GM19372 (cell line): Measurements from ENCODE around the gene RNF112.

ENCODE experiments used
- ATAC-seq: cut with Tn5 transposase; IDR thresholded peaks from one replicate; pipeline ENCODE4 v1.9.1; 2021; ENCODE audit warnings: mild to moderate bottlenecking, low read depth, moderate library complexity; ENCODE audit not compliant: unreplicated experiment

RNF112 gene

GRCh38 chr17:19410875-19411620 lies at the start of gene RNF112:
RNF112 (plus strand) TSS chr17:19411232; CDS start chr17:19411409, 177 bp downstream.
- ATAC-seq, result no peak

- no peak for ATAC-seq
Measured at GRCh38 chr17:19361326-19361725, 49.7 kb upstream of the RNF112 start.

- ATAC-seq, result no peak
Measured at GRCh38 chr17:19361944-19362276, 49.1 kb upstream of the RNF112 start.

GRCh38 chr17:19362277-19363113 lies 48.5 kb upstream of the RNF112 start, which contains the start of gene B9D1:
B9D1 (minus strand) TSS chr17:19362723; CDS start chr17:19362569, 154 bp downstream.
- ATAC-seq, result peak; percentile 91

GRCh38 chr17:19363114-19363438 lies 48.0 kb upstream of the RNF112 start:
- no peak for ATAC-seq

GRCh38 chr17:19363460-19364035 lies 47.5 kb upstream of the RNF112 start:
- no peak for ATAC-seq

- ATAC-seq, result no peak
Measured at GRCh38 chr17:19364699-19365498, 46.1 kb upstream of the RNF112 start.

GRCh38 chr17:19365499-19365817 lies 45.6 kb upstream of the RNF112 start:
- no peak for ATAC-seq

GRCh38 chr17:19365833-19366636 lies 45.0 kb upstream of the RNF112 start:
- ATAC-seq, result no peak

- ATAC-seq, result no peak
Measured at GRCh38 chr17:19366637-19366972, 44.4 kb upstream of the RNF112 start.

- ATAC-seq, result no peak
Measured at GRCh38 chr17:19368229-19368628, 42.8 kb upstream of the RNF112 start.

- no peak for ATAC-seq
Measured at GRCh38 chr17:19369107-19369778, 41.8 kb upstream of the RNF112 start.

- no peak for ATAC-seq
Measured at GRCh38 chr17:19369846-19370492, 41.1 kb upstream of the RNF112 start.

GRCh38 chr17:19370493-19370960 lies 40.5 kb upstream of the RNF112 start:
- ATAC-seq, result no peak

- no peak for ATAC-seq
Measured at GRCh38 chr17:19371259-19372010, 39.6 kb upstream of the RNF112 start.

GRCh38 chr17:19372011-19372370 lies 39.0 kb upstream of the RNF112 start:
- ATAC-seq, result no peak

GRCh38 chr17:19372439-19372838 lies 38.6 kb upstream of the RNF112 start:
- ATAC-seq, result no peak

GRCh38 chr17:19372866-19373504 lies 38.0 kb upstream of the RNF112 start:
- no peak for ATAC-seq
